GM18517 (cell line): ENCODE measurements around the gene DNAAF3.
A peak's percentile ranks its signal among the peaks of the same experiment; 100 is the strongest.
"Not testable (repeated sequence)": the region's sequence is repeated elsewhere in the genome, so short reads cannot be mapped to it uniquely, and the experiment has no call there.

Source experiments
- ATAC-seq: cut with Tn5 transposase; IDR thresholded peaks from one replicate; pipeline ENCODE4 v1.9.1; 2021; ENCODE audit warnings: mild to moderate bottlenecking, moderate library complexity; ENCODE audit not compliant: unreplicated experiment

DNAAF3 gene

GRCh38 chr19:55155784-55156183, 10.6 kb downstream of the DNAAF3 start:
- ATAC-seq: not testable (repeated sequence)

GRCh38 chr19:55153652-55154264, 12.7 kb downstream of the DNAAF3 start:
- ATAC-seq: no peak

- no peak for ATAC-seq
Observed at GRCh38 chr19:55152017-55152416, 14.4 kb downstream of the DNAAF3 start.

GRCh38 chr19:55149078-55150003, 17.1 kb downstream of the DNAAF3 start, which contains the start of gene TNNT1:
Gene TNNT1, minus strand, starts transcription at chr19:55149206. Its CDS starts 2,049 bp downstream, at chr19:55147157.
- no peak for ATAC-seq

GRCh38 chr19:55147545-55148251, 18.7 kb downstream of the DNAAF3 start:
- ATAC-seq: no peak

GRCh38 chr19:55146705-55147273, 19.6 kb downstream of the DNAAF3 start:
- no peak for ATAC-seq

GRCh38 chr19:55146078-55146704, 20.2 kb downstream of the DNAAF3 start:
- no peak for ATAC-seq

GRCh38 chr19:55145232-55145631, 21.2 kb downstream of the DNAAF3 start:
- no peak for ATAC-seq

- ATAC-seq: no peak
Observed at GRCh38 chr19:55141696-55142095, 24.7 kb downstream of the DNAAF3 start.

- no peak for ATAC-seq
Observed at GRCh38 chr19:55137915-55138314, 28.5 kb downstream of the DNAAF3 start.

- ATAC-seq: no peak
Observed at GRCh38 chr19:55136399-55137102, 29.9 kb downstream of the DNAAF3 start.

GRCh38 chr19:55134736-55135135, 31.7 kb downstream of the DNAAF3 start:
- no peak for ATAC-seq

- no peak for ATAC-seq
Observed at GRCh38 chr19:55133639-55134444, 32.6 kb downstream of the DNAAF3 start.

GRCh38 chr19:55132453-55133129, 33.8 kb downstream of the DNAAF3 start:
- ATAC-seq: no peak

GRCh38 chr19:55131421-55131820, 35.0 kb downstream of the DNAAF3 start:
- no peak for ATAC-seq

GRCh38 chr19:55119053-55119452, 47.4 kb downstream of the DNAAF3 start:
- no peak for ATAC-seq

GRCh38 chr19:55118401-55118991, 47.9 kb downstream of the DNAAF3 start:
- no peak for ATAC-seq

- ATAC-seq: peak; percentile 80
Observed at GRCh38 chr19:55117663-55118391, 48.6 kb downstream of the DNAAF3 start.
